ENCODE data around the gene GALNT9. TPM values are rescaled to one million over a fixed set of nuclear protein-coding genes. Genes with fewer than 3 reads are reported as not detected.

The GALNT9 gene
- total RNA-seq, 4 donors from 2014 or later: 0.17 to 0.58 (median 0.46) TPM

DNA sequence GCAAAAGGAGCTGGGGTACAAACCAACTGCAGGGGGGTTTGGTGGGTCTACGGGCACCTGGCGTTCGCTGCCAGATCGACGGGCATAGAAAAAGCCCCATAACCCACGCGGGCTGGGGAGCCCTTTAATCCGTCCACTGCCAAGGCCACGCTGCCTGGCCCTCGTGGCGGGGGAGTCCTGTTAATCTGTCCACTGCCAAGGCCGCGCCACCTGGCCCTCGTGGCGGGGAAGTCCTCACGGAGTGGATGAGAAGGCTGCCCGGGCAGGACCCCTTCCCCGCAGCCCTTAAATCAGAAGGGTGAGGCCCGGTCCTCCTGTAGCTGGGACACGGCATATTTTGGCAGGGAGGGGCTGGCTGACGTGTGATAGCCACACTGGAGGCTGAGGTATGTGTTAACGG lies 99.0 kb downstream of the GALNT9 start:
- Histone ChIP-seq H3K27ac (replicated peaks in 1 of 4) (no peak overlapping the region), H3K4me1 (no peaks in the 10 kb centered on the region), H3K27me3 (peaks cover 0 to 60% (median 11%) of the 10 kb centered on the region in 4 donors), H3K4me3 (no peak overlapping the region), H3K36me3 (no peaks in the 10 kb centered on the region), H3K9me3 (no peaks in the 10 kb centered on the region)
- WGBS: 84% methylated on average over 22 of the region's 22 CpGs
- intact Hi-C loops (cut with DNase I): no loop called here
- DNase-seq (ENCODE audit: extremely low spot score): no peak
- no peak for TF ChIP-seq EP300 (IDR thresholded peaks at IDR 0.05)
- no peak for TF ChIP-seq POLR2A (IDR thresholded peaks at IDR 0.05; ENCODE audit: low read depth)
- TF ChIP-seq, protein P1, sequence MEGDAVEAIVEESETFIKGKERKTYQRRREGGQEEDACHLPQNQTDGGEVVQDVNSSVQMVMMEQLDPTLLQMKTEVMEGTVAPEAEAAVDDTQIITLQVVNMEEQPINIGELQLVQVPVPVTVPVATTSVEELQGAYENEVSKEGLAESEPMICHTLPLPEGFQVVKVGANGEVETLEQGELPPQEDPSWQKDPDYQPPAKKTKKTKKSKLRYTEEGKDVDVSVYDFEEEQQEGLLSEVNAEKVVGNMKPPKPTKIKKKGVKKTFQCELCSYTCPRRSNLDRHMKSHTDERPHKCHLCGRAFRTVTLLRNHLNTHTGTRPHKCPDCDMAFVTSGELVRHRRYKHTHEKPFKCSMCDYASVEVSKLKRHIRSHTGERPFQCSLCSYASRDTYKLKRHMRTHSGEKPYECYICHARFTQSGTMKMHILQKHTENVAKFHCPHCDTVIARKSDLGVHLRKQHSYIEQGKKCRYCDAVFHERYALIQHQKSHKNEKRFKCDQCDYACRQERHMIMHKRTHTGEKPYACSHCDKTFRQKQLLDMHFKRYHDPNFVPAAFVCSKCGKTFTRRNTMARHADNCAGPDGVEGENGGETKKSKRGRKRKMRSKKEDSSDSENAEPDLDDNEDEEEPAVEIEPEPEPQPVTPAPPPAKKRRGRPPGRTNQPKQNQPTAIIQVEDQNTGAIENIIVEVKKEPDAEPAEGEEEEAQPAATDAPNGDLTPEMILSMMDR (IDR thresholded peaks at IDR 0.05): no peak
- no peak for TF ChIP-seq POLR2AphosphoS5 (IDR thresholded peaks at IDR 0.05)

DNA sequence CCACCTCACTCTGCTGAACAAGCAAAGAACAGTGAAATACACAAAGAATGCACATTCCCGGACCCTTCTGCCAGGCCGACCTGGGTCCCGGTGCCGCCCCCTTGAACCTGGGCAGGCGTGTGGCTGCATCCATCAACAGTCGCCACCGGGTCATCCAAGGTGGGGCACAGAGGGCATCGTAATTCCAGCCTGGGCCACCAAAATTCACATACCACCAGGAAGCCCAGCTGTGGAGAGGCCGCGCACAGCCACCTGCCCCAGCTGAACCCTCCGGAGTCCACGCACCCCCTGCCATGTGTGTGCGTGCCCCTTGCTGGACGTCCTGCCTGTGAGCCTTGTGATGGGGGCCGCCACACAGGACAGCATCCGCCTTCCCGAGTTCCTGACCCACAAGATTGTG lies 99.5 kb downstream of the GALNT9 start:
- intact Hi-C loops (cut with DNase I): no loop called here
- no peak for DNase-seq (ENCODE audit: extremely low spot score)
- WGBS: 86% methylated on average over 11 of the region's 17 CpGs
- Histone ChIP-seq H3K9me3 (no peaks in the 10 kb centered on the region), H3K4me3 (no peak overlapping the region), H3K27me3 (peaks cover 0 to 60% (median 13%) of the 10 kb centered on the region in 4 donors), H3K27ac (replicated peaks in 1 of 4) (no peak overlapping the region), H3K36me3 (no peaks in the 10 kb centered on the region), H3K4me1 (no peaks in the 10 kb centered on the region)
- TF ChIP-seq POLR2A (IDR thresholded peaks at IDR 0.05; ENCODE audit: low read depth) (no peak), EP300 (IDR thresholded peaks at IDR 0.05) (no peak), POLR2AphosphoS5 (IDR thresholded peaks at IDR 0.05) (no peak)
- TF ChIP-seq, protein P1 (IDR thresholded peaks at IDR 0.05): no peak

DNA sequence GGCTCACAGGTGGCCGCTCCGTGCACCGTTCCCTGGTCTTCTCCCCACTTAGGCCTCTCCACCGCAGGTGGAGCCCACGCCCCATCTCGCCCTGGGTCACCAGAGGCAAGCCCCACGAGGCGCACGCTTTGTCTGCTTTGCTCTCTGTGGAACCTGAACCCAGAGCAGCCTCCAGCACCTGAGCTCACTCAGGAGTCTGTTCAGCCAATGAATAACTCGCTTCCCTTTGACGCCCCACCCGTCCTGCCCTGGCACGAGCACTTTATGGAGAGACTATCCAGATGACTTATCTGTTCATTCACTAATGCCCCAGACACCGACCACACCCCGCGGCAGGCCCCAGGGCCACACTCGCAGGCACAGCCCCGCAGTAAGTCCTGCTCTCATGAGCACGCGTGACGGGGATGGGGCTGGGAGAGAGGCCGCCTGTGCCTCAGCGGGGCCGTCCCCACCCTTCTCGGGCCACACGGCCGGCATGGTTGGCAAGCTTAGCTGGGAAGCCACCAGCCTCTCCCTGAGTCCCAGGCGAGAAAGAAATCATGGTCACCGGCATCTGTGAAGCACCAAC lies 100.1 kb downstream of the GALNT9 start:
- Histone ChIP-seq H3K9me3 (no peaks in the 10 kb centered on the region), H3K4me3 (no peak overlapping the region), H3K27me3 (peaks cover 0 to 67% (median 13%) of the 10 kb centered on the region in 4 donors), H3K4me1 (no peaks in the 10 kb centered on the region), H3K36me3 (no peaks in the 10 kb centered on the region), H3K27ac (replicated peaks in 1 of 4) (no peak overlapping the region)
- WGBS: 84% methylated on average over 29 of the region's 29 CpGs
- intact Hi-C loops (cut with DNase I): no loop called here
- TF ChIP-seq, protein P1 (IDR thresholded peaks at IDR 0.05): no peak
- no peak for TF ChIP-seq POLR2A (IDR thresholded peaks at IDR 0.05; ENCODE audit: low read depth)
- no peak for TF ChIP-seq POLR2AphosphoS5 (IDR thresholded peaks at IDR 0.05)
- no peak for TF ChIP-seq EP300 (IDR thresholded peaks at IDR 0.05)
- no peak for DNase-seq (ENCODE audit: extremely low spot score)

DNA sequence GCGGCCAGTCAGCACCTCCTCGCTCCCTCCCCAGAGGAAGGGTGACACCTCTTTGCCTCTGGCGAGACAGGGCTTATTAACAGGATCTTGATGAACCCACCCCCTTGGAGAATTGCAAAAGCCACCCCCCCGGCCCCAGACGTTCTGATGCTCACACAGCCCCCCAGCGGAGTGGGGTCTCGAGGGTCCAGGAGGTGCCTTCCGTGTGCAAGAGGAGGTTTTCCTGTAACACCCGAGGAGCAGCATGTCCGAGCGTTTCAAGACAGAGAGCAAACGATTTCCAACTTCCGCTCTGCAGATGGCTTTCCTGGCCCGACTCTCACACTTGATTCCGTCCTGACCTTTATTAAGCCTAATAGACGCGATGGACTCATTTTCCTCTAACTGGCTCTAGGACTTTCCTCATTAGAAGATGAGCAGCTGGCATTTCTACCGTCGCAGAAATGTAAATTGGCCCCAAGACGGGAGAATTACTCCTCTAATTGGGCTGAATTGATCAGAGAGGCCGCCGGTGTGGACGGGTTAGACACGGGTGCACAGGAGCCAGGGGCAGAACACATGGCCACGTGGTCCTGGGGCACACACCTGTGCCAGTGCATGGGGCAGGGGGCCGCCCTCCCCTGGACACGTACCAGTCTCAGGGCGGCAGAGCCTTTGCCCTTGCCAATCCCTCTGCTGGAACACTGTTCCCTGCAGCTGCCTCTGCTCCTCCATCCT lies 100.8 kb downstream of the GALNT9 start:
- 37% methylated on average over 14 of the region's 28 CpGs for WGBS
- intact Hi-C loops (cut with DNase I): no loop called here
- TF ChIP-seq POLR2AphosphoS5 (IDR thresholded peaks at IDR 0.05) (no peak), POLR2A (IDR thresholded peaks at IDR 0.05; ENCODE audit: low read depth) (no peak)
- no peaks in the 10 kb centered on the region for H3K9me3 ChIP-seq
- no peaks in the 10 kb centered on the region for H3K36me3 ChIP-seq
- H3K27me3 ChIP-seq: peaks cover 0 to 67% (median 13%) of the 10 kb centered on the region in 4 donors
- H3K4me1 ChIP-seq: no peaks in the 10 kb centered on the region
- DNase-seq (ENCODE audit: extremely low spot score): no peak
- H3K27ac ChIP-seq (replicated peaks in 1 of 4): no peak overlapping the region
- no peak overlapping the region for H3K4me3 ChIP-seq

DNA sequence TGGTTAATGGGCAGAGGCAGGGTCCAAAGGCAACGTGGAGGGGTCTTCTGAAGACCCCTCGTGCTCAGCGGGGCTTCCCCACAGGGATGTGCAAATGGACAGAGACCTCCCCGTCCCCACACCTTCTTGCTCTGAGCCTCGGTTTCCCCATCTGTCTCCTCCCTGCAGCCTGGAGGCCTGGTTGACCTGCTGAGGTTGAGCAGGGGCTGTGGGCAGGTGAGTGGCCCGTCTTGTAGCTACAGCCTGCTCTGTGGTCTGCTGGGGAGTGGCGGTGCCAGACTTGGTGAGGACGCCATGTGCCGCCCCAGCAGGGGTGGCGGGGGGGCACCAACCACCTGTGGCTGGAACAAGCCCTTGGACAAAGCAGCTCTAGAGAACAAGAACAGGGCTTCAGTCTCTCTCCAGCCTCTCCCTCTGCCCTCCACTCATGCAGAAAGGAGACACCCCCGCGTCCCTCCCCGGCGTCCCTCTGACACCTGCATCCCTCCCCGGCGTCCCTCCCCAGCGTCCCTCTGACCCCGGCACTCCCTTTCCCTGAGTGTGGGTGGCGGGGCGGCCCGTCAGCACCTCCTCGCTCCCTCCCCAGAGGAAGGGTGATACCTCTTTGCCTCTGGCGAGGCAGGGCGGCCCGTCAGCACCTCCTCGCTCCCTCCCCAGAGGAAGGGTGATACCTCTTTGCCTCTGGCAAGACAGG lies 101.5 kb downstream of the GALNT9 start:
- Histone ChIP-seq H3K36me3 (no peaks in the 10 kb centered on the region), H3K27me3 (peaks cover 0 to 67% (median 13%) of the 10 kb centered on the region in 4 donors), H3K4me3 (no peak overlapping the region), H3K9me3 (no peaks in the 10 kb centered on the region), H3K27ac (replicated peaks in 1 of 4) (no peak overlapping the region), H3K4me1 (no peaks in the 10 kb centered on the region)
- intact Hi-C loops (cut with DNase I): no loop called here
- DNase-seq (ENCODE audit: extremely low spot score): no peak
- 34% methylated on average over 16 of the region's 26 CpGs for WGBS
- TF ChIP-seq EP300 (IDR thresholded peaks at IDR 0.05) (no peak), POLR2A (IDR thresholded peaks at IDR 0.05; ENCODE audit: low read depth) (no peak), POLR2AphosphoS5 (IDR thresholded peaks at IDR 0.05) (no peak)
- TF ChIP-seq, protein P1 (IDR thresholded peaks at IDR 0.05): no peak
